ENCODE results near the gene NTN4.
"Not testable (repeated sequence)": the region's sequence is repeated elsewhere in the genome, so short reads cannot be mapped to it uniquely, and the experiment has no call there.

Gene NTN4

DNA sequence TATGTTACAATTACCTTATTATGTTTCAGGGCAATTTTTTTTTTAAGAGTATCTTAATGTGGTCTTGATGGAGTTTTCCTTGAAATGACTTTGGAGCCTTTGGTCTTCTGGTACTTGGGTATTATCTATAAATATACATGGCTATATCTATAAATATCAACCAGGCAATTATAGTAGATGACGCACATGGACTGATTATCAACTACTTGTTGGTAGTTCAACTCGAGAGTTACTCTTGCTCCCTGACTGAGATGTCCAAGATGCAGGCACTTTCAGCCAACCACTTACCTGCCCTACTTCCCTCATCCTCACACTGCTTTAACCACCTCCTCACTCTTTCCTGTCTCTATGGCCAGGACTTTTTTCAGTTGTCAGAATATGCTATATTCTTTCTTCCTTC is 85.4 kb downstream of the NTN4 start:
- no peak for DNase-seq

DNA sequence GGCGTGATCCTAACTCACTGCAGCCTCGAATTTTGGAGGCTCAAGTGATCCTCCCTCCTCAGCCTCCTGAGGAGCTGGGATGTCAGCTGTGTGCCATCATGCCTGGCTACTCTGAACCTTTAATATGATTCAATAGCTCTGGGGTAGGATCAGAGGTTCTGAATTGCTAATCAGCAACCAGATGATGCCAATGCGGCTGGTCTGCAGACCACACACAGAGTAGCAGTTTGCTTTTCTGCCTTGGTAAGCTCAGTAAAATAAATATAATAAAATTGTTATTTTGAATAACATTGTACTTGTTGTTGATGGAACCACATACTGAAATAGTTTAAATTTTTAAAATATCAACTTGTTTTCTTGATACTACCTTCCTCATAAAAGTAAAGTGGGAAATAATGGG is 86.6 kb downstream of the NTN4 start:
- DNase-seq: no peak

DNA sequence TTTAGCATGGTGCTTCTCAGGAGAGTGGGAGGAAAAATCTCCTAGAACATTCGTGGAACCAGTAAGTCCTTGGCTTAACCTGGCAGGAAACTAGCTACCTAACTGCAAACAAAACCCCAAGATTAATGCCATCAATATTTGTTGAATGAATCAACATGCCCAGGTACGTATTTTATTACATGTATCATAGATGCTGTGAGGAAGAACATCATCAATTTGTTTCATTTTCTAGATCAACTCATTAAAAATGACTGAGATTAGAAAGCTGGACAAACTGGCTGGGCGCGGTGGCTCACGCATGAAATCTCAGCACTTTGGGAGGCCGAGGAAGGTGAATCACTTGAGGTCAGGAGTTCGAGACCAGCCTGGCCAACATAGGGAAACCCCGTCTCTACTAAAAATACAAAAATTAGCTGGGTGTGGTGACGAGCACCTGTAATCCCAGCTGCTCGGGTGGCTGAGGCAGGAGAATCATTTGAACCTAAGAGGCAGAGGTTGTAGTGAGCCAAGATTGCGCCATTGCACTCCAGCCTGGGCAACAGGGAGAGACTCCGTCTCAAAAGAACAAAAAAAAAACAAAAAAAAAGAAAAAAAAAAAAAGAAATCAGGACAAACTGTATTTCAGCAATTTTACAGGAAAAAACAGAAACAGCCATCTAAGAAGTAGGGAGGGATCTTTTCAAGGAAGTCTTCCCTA is 88.7 kb downstream of the NTN4 start:
- DNase-seq: no peak

DNA sequence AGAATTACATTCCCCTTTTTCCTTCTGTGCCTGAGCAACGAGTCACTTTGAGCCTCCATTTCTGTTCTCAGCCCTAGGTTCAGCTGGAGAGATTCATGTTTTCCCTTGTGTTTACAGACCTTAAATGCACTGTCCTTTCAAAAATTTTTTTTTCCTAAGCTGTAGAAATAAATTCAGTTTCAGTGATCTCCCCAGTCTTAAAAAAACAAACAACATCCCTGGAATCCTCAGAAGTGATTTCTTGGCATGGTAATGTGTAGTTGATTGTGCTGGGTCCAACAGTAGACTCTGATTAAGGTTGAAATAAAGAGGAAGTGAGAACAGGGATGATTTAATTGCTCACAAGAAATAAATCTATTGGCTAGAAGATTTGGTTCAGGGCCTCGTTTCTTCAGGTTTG is 89.3 kb downstream of the NTN4 start:
- DNase-seq: no peak

DNA sequence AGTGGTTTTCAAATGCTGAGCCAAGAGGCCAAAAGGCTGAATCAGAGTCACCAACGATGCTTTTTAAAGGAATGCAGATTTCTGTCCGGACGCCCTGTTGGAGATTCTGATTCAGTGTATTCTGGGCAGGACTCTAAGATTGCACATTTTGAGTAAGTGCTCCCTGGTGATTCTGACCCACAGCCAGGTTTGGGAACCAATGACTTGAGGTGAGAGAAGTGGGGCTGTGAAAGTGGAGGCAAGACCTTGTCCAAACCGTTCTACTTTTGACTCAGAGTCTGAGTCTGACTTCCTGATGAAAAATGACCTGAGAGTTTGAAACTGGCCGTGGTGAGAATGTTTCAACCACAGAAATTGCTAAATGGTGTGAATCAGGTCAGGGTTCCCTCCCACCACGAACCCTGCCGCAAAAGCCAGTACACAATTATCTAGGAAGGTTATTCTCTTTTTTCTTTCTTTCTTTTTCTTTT is 90.2 kb downstream of the NTN4 start:
- DNase-seq: no peak

DNA sequence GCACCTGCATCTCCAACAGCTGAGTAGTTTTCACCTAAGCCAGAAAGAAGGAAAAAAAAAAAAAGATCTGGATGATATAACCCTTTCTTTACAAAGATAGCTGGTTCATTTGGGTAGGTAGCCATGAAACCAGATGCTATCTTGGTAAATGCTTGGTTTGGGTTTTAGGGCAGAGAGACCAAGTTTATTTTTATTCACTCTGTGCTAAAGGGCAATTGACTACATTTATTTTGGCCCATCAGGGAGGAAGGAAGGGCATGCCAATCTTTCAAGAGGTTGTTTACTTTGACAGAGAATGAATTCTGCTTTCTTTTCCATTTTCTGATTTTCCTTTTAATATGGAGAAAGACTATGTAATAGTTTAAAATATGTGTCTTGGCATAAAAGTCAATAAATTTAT is 91.0 kb downstream of the NTN4 start:
- no peak for DNase-seq

DNA sequence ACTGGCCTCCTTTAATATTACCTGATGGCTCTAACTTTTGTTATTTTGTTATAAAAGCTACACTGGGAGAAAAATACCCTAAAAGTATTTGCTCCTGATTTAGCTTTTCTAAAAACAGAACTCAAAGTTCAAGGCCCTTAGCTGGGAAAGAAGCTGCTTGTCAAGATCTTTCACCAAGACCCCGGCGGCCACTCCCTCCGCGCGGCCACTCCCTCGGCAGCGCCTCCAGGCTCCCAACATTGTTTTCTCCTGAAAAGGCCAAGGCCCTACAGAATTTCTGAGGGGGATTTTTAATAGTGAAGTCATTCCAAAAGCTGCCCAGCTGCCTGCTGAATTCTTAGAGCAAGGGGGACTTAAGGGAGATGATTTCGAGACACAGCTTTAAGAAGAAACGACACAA is 96.4 kb downstream of the NTN4 start:
- no peak for DNase-seq

DNA sequence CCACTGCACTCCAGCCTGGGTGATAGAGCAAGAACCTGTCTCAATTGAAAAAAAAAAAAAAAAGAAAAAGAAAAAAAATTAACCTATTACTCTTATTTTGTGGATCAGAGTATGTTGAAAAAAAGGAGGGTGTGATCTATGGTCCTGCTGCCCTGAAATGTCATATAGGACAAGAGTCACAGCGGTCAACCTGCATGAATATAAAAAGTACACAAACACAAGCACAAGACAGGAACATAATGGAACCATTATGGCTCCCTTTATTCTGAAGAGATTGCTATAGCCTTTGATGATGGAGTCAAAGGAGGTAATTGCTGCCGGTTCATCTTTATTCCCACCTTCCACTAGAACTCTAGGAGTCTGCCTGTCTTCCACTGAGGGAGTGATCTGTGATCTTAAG is 96.9 kb downstream of the NTN4 start:
- DNase-seq: no peak

DNA sequence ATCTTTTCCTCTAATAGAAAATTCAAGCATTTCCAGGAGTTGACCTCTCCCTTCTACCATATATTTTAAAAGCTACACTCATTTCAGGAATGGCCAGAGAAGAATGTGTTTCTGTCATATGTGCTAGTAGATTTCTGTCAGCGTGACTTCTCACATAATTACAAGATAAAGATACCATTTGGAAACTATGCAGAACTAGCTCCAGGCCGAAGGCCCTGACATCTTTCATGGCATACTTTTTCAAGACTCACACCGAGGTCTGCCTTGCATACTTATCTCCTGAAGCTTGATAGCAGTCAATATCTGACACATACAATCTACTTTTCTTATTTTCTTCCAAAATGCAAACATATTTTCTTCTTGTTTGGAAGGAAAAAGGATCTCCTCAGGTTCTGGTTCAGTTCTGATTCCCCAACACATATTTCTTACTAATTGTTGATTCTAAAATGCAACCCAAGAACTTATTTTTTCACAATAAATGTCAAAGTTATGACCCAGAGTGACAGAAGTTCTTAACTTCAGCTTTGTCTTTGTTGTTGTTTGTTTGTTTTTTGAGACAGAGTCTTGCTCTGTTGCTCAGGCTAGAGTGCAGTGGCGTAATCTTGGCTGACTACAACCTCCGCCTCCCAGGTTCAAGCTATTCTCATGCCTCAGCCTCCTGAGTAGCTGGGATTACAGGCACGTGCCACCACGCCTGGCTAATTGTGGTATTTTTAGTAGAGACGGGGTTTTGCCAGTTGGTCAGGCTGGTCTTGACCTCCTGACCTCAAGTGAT is 99.5 kb downstream of the NTN4 start:
- no peak for DNase-seq

DNA sequence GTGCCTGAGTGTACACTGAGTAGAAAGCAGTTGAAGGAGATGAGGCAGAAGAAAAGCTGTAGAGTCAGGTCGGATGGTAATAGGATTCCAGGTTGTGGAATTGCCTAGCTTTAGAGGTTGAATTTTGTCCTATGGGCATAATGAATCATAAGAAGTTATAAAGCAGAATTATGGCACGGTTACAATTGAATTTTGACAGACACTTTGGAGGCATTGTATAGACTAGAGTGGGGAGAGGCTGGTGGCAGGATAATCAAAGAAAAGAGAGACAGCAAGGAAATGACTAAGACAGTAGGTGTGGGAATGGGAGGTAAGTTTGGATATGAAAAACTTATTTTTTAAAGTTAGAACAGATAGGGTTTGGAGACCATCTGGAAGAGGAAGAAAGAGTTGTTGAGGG is 102.6 kb downstream of the NTN4 start:
- no peak for DNase-seq

DNA sequence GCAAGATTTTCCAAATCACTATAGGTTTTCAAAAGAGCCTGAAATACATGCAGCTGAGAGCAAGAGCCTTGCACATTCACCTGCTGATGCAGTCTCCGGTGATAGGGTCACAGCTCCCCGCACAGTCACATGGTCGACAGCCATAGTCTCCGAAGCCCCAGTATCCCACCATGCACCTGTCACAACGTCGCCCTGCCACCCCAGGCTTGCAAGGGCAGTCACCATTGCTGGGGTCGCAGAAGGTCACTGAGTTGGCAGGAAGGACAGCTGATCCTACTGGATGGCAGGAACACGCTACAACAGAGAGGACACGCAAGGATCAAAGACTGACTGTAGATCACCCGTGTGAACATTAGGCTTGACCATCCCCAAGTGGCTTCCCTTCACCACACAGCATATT is 107.1 kb downstream of the NTN4 start:
- no peak for DNase-seq

DNA sequence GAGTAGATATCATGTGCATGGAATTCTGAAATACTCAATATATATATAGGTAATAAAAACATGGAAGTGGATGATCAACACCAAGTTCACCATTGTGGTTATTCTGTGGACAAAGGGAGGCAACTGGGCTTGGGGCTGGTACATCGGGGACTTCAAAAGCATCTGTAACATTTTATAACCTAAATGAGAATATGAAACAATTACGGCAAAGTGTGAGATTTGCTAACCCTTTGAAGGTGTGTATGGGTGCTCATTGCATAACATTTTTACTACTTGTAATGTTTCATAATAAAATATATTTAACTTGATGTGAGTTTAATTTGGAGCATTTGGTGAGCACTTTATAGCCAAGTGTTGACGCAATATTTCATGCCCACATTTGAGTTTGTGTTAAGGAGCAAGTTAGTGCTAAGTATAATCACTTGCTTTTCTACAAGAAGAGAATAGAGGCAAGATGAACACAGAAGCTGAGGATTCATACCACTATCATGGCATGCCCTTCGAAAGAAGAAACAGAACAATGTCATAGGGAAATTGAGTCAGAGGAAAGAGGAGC is 109.3 kb downstream of the NTN4 start:
- no peak for DNase-seq

DNA sequence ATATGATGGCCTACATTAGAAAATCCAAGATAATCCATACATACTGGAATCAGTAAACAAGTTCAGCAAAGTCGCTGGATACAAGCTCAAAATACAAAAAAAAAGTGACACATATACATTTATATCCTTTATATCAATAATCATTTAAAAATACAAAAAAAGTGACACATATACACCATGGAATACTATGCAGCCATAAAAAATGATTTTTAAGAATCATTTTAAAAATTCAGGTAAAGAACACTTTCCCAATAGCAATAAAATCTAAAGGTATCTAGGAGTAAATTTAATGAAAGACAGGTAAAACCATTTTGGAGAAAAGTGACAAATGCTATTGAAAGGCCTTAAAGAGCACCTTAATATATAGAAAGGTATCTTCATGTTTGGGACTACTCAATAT is 111.9 kb downstream of the NTN4 start:
- no peak for DNase-seq

DNA sequence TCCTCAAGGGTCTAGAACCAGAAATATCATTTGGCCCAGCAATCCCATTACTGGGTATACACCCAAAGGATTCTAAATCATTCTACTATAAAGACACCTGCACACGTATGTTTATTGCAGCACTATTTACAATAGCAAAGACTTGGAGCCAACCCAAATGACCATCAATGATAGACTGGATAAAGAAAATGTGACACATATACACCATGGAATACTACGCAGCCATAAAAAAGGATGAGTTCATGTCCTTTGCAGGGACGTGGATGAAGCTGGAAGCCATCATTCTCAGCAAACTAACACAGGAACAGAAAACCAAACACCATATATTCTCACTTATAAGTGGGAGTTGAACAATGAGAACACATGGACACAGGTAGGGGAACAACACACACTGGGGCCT is 112.8 kb downstream of the NTN4 start:
- DNase-seq: not testable (repeated sequence)

DNA sequence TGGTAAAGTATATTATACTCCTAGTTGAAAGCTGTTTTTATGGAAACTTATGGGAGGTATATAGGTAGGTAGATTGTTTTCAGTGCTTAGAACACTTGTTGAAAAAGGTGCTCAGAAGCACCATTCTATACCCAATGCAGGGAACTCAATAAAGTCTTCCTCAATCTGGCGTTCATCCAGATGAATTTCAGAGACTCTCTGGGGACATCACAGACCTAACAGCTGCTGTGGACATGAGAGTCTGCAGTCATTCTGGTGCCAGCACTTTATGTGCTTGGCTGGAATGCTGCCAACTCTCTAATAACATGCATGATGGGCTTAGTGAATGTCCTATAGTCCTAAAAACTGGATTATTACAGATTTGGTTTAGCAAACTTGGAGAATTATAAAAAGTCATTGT is 115.9 kb downstream of the NTN4 start:
- no peak for DNase-seq

DNA sequence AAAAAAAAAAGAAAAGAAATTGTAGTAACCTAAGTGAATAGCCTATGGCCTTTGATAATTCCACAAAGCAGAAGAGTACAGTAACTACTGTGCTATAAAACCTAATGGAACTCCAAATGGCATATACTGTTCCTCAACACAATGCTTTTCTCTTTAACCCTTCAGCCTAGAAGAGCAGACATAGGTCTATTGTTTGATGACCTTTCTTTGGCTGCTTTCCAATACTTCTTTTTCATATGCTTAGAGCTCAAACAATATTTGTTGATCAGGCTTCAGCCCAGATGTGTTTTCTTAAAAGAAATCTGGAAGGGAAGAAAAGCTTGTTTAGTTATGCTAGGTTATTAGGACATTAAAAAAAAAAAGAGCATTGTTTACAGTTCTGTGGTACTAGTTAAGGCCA is 116.4 kb downstream of the NTN4 start:
- no peak for DNase-seq

DNA sequence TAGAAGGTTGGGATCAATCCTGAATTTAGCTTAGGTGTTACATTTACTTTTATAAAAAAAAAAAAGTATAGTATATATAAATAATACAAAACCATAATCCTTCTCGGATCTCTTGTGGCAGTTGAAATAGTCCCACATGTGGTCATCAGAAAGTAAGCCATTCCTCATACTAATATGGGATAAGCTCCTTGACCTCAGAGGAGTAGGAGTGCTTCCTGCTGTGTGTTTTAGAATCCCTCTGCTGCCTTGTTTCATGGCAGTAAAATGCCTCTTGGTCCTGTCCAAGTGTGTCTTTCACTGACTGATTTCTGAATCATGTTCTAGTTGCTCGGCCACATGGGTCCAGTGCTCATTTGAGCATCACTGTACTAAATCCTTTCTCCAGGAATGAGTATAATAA is 117.0 kb downstream of the NTN4 start:
- DNase-seq: no peak

DNA sequence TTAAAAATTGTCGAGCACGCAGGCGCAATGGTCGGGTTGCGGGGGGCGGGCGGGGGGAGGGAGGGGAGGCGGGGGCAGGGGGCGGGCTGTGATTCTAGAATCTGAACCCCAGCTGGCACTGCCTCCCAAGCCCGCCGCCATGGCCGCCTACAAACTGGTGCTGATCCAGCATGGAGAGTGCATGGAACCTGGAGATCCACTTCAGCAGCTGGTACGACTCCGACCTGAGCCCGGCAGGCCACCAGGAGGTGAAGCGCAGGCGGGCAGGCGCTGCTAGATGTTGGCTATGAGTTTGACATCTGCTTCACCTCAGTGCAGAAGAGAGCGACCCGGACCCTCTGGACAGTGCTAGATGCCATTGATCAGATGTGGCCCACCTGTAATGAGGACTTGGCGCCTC is 118.4 kb downstream of the NTN4 start:
- DNase-seq: no peak

DNA sequence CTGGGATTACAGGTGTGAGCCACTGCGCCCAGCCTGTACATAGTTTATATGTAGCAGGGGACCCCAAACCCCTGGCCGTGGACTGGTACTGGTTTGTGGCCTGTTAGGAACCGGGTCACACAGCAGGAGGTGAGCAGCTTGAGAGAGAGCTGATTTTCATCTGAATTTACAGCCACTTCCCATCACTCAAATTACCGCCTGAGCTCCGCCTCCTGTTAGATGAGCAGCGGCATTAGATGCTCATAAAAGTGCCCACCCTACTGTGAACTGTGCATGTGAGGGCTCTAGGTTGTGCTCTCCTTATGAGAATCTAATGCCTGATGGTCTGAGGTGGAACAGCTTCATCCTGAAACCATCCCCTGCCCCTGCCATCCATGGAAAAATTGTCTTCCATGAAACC is 119.3 kb downstream of the NTN4 start:
- DNase-seq: no peak

DNA sequence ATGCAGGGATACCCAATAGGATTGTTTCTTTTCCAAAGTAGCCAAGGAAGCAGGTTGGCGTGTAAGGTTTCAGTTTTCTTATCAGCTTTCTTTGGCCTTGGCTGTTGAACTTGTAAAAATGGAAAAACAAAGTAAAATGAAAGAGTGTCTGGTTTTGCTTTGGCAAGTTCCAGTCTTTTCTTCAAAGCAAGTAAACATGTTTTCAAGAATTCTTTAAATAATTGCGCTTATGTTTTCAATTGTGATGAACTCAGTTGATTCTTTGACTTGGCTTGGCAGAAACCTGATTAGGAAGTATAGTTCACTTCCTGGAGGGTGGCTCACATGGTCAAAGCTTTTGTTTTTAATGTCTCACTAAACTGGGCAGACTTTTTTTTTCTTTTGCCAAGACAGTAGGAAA is 127.0 kb downstream of the NTN4 start:
- DNase-seq: no peak

DNA sequence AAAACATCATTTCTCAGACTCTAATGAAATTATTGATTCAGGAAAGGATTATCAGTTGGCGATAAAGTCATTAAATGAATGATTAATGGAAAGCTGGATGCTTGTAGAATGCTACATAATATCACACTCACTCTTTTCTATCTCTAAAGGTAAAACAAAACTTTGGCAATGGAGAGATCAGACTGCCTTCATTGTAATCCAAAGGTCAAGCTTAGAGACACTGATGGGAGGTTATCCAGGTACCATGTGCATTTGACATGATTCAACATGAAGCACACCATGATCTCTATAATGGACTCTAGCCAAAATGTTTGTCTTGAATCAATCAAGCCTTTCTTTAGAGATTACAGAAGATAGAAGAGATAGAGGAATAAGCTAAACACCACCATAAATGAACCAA is 129.2 kb downstream of the NTN4 start:
- DNase-seq: no peak

DNA sequence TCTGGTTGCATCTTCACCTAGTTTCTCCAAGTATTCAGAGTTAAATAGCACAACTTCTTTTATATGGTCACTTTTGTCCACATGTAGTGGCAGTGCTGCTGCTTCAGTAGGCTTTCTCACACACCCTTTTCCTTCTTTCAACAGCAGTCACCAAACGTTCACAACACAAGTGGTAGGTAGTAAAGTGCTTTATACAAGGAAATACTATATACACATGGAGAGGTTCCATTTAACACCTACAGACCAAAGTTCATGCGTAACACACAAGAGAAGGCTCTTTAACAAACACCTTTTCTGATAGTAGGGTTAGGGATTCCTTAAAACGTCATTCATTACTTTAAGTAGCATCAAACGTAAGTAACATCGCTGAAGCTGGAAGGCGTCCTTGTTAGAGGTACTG is 132.2 kb downstream of the NTN4 start:
- DNase-seq: no peak

DNA sequence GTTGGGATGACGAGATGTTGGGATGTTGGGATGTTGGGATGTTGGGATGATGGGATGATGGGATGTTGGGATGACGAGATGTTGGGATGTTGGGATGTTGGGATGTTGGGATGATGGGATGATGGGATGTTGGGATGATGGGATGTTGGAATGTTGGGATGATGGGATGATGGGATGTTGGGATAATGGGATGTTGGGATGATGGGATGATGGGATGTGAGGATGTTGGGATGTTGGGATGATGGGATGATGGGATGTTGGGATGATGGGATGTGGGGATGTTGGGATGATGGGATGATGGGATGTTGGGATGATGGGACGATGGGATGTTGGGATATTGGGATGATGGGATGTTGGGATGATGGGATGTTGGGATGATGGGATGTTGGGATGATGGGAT is 135.9 kb downstream of the NTN4 start:
- not testable (repeated sequence) for DNase-seq

DNA sequence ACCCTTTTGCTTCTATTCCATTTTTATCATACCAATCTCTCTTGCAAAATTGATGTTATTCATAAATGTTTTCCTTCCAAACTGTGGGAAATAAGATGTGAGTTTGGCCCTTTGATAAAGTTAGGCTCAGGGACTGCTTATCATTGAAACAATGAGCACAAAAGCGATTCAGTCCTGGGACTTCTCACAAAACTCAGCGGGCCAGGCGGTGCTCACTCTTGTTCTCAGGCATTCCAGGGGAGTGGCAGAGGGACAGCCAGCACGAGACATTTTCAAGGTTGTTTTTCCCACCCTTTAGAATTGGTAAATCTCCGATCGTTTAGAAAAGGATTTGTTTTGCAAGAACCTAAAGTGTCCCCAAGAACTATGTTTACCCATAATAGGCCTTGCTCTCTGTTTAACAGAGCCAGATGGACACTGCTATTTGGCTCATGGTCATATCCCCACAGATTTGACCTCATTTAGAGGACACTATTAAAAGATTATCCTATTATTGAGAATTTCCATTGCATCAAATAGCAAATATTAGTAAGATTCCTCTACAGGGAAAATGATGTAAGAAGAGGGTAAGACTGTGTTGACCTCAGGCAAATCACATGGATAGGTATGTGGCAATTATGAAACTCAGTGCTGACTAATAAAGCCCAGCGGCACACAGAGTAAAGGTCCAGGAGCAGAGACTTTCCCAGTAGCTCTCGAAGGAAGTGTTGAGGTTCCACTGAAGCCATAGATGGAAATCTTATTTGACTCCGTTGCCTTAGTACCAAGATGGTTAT is 136.6 kb downstream of the NTN4 start:
- DNase-seq: no peak
